Glomerular visceral epithelial cell (primary cell): ENCODE results near the gene SUN1.
A peak's percentile ranks its signal among the peaks of the same experiment; 100 is the strongest.

Source experiments
- DNase-seq: peaks from one replicate; pipeline ENCODE4 v3.0.0-alpha.2; 2016; ENCODE audit errors: extremely low spot score

SUN1 gene

DNA sequence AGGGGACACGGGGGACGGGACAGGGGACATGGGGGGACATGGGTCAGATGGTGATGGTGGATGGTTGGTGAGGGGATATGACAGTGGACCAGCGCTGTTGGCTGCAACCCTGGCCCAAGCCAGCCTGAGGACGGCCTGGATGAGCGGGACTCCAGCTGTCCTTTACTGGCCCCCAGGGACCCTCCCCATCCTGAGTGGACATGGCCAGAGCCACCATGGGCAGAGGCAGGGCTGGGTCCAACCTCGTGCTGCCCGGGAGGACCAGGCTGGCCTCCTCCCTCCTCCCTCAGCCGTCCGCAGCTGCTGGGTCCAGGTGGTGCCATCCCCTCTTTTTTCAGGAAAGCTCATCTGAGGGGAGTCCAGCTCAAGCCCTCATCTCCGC, 74.5 kb downstream of the SUN1 start:
- no peak for DNase-seq

DNA sequence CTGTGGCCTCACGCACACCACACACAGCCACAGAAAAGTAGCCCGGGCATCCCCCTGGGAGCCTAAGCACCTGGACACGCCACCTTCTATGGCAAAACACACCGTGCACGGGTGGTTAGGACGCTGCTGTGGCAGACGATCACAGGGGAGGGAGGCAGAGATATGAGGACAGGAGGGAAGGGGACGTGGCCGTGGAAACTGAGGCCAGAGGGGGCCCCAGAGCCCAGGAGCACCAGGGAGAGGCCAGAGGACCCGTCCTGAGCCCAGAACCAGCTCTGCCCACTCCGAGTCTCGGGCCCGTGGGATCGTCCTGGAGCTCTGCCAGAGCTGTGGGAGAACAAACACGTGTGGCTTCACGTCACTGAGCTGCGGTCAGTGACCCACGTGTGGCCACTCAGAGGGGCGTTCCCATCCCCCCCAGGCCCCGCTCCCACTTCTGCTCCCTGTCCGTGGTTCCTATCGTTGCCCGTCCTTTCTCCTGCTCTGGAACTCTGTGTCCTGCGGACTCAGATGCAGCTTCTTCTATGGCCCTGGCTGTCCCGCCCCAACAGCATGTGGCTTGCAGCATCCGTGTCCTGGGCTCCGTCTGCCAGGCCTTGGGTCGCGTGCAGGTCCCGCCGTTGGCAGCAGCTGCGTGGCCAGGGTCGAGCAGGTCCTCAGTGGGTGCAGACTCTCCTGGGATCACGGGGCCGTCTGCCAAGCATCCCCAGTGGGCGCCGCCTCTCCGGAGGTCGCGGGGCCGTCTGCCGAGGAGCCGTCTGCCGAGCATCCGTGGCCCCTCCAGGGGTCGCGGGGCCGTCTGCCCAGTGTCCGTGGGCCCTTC, 75.1 kb downstream of the SUN1 start:
- DNase-seq, result no peak

DNA sequence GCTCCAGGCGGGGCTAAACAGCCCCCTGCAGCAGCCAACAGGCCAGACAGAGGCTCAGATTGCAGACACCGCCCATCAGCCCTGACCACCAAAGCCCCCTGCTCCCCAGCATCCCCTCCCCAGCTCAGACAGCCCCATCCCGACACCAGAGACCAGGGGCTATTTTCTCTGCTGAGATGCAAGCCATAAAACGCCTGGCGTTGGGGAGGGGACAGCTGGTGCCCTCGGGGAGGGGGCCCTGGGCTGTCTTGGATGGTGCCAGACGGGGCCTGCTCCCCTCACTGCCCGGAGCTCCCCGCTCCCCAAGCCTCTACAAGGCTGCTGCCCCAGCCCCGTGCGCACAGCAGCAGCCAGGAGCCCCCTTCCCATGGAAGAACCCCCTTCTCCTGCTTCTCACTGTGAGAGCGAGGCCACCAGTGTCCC, 75.9 kb downstream of the SUN1 start:
- DNase-seq, result no peak

DNA sequence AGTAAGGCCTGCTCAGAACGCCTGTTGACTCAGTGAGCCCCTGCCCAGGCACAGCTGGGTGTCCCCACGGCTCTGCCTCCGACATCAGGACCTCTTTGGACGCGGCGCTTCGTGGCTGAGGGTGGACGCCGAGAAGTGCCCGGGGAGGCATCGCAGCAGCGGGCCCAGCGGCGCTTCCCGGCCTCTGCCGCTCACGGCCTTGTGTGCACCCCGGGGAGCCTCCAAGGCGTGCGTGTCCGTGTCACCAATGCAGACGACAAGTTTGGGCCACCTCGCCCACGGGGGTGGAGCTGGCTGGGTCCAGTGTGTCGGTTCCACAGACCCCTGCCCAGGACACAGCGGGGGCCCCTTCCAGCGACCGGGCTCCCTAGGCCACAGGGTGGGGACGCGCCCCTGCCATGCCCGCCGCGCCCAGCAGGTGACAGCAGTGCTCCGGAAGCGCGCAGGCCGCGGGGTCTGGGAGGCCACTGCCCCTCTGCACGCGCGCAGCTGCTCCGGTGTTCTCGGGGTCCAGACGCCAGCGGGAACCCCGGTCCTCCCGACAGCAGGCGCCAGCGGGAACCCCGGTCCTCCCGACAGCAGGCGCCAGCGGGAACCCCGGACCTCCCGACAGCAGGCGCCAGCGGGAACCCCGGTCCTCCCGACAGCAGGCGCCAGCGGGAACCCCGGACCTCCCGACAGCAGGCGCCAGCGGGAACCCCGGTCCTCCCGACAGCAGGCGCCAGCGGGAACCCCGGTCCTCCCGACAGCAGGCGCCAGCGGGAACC, 76.5 kb downstream of the SUN1 start:
- peak; percentile 52 for DNase-seq

DNA sequence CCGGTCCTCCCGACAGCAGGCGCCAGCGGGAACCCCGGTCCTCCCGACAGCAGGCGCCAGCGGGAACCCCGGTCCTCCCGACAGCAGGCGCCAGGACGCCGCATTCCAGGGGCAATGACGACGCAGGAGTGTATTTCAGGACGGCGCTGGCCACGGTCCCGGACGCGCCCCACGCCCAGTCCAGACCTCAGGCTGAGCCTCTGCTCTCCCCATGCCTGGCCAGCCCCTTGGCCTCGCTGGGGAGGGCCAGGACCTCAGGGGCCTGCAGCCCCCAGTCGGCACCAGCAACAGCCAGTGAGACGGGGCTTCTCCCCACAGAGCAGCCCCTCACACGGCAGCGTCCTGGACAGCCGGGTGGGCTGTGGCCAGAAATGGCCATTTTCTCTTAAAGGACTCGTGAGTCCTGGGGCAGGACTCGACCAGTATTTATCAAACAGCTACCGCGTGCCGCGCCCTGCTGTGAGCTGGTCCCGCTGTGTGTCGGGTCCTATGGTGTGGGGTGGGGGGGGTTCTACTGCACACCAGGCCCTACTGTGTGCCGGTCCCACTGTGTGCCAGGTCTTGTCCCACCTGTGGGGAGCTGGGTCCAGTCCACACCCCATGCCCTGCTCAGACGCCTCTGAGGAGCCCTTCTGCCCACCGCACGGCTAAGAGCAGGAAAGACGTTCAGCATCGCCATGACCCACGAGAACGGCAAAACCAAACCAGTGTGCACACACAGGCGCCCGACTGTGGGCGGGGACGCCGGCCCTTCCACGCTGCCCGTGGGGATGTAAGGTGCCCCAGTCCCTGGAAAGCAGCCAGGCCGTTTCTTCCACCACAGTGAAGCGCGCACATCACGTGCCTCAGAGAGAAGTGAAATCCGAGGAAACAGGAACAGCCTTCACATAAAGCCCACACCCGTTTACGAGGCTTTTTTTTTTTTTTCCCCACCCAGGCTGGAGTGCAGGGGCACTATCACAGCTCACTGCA, 77.4 kb downstream of the SUN1 start:
- DNase-seq, result peak; percentile 29

DNA sequence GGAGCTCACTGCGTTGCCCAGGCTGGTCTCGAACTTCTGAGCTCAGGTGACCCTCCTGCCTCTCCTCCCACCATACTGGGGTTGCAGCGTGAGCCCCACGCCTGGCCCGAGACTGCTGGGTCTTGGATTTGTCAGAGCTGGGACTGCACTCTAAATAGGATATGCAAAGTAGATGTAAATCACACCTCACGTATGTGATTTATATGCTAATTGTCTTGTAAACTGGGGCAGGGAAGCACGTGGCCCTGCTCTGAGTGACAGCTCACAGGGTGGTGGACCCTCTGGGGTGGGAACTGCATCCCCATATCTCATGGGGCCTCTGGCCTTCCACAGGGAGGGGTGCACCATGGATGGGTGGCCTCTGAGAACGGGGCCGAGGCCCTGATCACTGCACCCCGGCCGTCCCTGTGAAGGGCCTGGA, 78.2 kb downstream of the SUN1 start:
- no peak for DNase-seq

DNA sequence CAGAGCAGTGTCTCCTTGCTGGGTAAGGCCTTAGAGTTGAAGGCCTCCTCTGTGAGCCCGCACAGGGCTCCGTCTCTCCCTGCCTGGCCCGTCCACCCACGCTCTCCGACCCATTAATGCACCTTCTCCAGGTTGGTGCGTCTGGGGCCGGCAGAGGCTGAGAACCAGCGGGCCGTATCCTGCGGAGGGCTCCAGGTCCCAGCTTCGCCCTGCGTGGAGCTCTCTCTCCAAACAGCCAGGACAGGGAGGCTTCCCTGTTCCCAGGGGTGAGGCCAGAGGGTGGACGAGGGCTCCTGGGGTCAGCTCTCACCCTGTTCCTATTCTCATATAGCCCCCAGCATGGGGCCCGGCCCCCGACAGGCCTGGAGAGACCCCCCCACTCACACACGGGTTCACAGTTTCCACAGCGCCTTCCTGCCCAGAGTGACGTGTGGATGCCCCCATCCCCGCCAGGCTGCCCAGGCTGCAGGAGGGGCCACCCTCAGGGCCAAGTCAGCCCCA, 78.7 kb downstream of the SUN1 start:
- no peak for DNase-seq

DNA sequence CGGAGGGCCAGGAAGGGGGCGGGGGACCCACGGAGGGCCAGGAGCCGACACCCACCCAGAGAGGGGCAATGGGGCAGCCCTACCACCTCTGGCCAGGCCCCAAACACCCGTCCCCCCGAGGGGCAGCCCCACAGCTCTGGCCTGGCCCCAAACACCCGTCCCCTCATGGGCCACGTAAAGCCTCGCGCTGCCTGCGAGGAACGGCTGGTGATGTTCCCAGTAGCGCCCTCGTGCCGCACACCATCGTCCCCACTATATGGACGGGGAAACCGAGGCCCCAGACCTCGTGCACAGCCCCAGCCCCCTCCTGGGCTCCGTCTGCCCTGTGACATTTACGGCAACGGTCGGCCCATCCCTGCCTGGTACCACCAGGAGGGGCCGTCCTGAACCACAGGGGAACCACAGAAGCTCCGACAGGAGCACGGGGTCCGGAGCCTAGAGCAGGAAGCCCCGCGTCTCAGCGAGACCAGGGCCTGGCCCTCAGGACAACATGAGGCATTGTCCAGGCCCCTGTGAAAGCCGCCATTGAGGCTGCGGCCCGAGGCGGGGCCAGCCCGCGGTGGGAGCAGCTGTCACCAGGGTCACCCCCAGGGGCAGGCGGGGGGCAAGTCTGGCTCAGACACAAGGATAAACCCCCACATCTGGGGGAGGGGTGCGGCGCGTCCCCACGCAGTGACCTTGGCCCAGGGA, 79.7 kb downstream of the SUN1 start:
- no peak for DNase-seq

DNA sequence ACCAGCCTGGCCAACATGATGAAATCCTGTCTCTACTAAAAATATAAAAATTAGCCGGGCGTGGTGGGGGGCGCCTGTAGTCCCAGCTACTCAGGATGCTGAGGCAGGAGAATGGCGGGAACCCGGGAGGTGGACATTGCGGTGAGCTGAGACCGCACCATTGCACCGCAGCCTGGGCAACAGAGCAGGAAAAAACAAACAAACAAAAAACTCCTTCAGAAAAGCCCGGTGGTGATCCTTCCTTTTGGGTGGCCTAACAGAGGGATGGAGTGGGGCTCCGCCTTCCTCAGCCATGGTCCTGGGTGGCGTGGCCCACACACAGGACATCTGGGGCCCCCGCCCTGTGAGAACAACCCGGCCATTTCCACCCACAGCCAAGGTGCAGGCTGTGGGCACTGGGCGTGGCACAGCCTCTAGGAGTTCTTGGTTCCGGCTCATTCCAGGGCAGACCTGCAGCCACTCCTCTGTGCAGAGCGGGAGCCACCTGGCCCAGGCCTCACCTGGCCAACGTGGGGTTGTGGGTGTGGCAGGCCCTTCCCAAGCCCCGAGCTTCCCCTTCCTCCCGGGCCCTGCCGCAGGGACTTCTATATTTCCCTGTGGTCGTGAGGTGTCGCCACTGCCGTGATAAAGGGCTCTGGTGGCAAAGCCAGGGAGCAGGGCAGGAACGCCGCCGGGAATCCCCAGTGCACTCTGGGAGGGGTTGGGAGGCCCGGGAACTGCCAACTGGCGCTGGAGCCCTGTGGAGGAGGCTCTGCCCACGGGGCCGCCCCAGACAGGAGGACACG, 81.7 kb downstream of the SUN1 start:
- no peak for DNase-seq

DNA sequence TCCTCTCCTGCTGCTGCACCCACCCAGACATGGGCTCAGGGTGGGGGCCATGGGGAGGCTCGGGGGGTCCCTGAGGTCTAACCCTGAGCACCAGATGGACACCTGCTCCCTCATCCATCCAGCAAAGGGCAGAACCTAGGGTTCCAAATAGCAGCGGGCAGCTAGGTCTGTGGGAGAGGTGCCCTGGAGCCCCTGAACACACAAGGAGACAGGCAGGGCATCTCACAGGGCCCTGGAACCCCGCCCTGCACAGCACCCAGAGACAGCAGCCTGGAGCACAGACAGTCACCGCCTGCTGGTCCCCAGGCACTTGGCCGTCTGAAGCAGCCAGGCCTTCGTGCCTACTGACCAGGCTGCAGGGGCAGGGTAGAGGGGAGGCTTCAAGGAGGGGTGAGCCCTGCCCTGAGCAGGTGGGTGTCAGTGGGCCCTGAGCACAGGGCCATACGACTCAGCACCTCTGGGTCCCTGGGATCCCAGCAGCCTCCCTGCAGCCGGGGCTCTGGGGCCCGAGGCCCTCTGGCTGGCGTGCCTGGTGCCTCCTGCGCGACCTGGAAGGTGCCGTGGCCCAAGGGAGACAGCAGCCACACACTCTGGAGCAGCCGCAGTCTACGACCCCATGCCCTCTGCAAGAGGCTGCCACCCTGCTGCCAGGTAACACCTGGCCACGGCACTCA, 82.4 kb downstream of the SUN1 start:
- DNase-seq, result no peak

DNA sequence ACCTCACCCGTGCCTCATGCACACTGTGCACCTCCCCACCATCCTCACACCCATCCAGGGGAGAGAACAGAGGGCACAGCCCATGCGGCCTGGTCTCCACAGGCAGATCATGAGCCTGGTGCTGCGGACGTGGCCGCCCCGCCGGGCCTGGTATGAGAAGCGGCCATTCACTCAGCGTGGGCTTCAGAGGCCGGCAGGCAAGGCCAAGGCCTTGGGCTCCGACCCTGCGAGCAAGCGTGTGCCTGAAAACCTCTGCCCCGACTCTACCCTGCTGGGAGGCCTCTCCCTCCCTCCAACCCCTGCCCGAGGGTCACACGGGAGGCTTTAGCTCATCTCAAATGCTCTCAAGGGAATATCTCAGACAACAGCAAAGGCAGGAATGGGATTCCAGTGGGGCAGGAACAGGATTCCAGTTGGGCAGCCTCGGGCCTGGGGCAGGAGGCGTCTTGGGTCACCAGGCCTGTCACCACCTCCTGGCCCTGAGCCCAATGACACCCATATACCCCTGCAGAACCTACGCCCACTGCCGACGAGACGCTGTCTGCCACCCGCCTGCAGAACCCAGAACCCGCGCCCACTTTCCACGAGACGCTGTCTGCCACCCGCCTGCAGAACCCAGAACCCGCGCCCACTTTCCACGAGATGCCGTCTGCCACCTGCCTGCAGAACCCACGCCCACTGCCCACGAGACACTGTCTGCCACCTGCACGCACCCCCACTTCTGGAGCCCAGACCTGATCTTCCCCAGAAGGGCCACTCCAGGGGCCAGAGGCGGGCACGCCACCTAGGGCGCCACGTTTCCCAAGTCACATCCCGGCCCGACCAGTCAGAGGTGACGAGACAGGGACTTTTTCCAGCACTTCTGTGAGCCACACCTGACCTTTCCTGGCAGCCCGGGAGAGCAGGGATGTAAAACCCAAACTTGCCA, 83.3 kb downstream of the SUN1 start:
- no peak for DNase-seq

DNA sequence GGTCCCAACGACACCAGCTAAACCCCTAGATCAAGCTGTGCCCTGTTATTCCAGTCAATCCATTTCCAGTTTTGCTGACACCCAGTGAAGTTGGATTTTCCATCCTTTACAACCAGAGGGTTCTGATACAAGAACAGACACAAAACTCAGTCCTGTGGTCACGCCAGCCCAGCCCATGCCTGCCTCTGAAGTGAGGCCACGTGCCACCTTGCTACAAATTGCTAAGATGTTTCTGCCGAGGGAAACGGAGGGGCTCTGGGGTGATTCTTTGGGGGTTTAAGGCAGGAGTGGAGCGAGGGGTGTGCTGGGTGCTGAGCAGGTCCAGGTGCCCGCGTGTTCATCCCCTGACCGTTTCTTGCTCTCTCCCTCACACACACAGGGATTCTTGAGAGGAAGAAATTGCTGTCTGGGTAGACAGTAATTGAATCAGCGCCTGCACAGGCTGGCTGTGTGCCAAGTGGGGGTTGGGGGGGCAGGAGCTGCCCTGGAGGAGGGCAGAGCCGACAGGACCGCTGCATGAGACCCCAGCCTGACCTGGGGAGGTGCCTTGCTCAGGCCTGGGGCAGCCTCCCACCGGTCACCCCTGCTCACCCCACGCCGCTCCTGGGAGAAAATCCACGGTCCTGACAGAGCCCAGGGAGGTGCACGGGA, 84.1 kb downstream of the SUN1 start:
- no peak for DNase-seq

DNA sequence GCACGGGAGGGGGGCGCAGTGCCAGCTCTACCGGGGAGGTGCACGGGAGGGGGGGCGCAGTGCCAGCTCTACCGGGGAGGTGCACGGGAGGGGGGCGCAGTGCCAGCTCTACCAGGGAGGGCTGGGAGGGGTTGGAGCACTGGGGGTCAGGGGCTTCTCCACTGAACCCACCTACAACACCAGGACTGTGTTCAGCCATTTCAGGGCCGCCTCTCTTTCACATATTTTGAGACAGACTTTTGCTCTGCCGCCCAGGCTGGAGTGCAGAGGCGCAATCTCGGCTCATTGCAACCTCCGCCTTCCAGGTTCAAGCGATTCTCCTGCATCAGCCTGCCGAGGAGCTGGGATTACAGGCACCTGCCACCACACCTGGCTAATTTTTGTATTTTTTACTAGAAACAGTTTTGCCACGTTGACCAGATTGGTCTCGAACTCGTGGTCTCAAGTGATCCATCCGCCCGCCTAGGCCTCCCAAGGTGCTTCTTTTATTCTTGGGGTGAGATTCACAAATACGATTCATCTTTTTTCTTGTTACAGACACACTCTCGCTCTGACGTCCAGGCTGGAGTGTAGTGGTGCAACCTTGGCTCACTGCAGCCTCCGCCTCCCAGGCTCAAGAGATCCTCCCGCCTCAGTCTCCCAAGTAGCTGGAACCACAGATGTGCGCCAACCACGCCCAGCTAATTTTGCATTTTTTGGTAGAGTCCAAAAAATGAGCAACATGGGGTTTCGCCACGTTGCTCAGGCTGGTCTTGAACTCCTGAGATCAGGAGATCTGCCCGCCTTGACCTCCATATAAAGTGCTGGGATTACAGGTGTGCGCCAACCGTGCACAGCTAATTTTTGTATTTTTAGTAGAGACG, 85.2 kb downstream of the SUN1 start:
- DNase-seq, result no peak

DNA sequence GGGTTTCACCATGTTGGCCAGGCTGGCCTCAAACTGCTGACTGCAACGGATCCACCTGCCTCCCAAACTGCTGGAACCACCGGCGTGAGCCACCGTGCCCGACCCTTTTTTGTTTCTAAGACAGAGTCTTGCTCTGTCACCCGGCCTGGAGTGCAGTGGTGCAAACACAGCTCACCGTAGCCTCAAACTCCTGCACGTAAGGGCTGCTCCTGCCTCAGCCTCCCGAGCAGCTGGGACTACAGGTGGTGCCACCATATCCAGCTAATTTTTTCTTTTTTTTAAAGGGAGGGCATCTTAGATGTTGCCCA, 85.8 kb downstream of the SUN1 start:
- DNase-seq, result no peak

DNA sequence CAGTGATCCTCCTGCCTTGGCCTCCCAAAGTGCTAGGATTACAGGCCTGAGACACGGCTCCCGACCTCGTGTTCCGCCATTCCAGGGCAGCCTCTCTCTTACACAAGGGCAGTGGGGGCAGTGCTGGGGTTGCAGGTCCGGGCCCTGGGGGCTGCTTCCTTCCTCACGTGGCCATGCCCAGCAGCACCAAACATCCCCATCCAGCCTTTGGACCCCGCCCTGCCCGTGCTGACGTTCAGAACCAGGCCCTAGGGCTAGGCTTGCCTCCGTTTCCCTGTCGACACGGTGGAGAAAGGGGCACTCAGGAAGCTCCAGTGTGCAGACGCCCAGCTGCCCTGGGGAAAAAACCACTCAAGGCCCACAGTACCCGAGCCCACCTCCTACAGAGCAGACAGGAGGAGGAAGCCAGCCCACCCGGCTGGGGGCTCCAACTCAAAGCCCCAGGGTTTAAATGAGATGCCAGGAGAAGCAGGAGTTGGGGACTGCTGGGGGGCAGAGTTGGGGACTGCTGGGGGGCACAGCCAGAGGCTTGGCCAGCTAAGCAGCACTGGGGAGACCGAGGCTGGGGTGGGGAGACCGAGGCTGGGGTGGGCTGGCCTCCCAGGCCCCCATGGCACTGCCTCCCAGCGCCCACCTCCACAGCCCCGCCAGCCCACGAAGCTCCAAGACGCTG, 86.3 kb downstream of the SUN1 start:
- no peak for DNase-seq

DNA sequence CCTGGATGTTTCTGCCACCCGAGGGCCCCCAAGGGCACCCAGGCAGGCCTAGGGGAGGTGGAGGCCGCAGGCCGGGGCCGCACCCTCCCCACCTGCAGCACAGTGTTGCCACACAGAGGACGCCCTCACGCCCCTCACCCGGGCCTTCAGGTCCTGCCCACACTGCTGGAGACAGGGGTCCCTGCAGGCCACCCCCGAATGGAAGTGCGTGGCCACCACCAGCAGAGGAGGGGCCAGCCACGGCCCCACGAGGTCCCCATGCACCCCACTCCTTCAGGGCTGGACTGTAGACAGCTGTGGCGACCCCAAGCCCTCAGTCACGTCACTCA, 86.8 kb downstream of the SUN1 start:
- no peak for DNase-seq

DNA sequence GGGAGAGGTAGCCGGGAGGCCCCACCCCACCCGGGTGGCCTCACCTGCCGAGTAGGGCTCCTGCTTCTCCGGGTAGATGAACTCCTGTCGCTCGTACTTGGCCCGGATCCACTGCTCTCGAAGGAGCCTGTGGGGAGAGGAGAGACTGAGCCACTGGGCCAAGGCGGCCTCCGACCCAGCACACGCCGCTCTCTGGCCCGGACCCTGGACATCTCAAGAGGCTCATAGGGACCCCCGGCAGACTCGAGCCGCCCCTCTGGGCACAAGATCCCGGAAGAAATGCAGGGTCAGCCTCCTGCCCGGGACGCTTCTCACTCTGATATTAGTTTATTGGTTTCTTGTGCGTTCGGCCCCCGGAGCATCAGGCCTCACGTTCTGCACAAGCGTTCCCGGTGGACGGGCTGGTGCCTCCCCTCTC, 87.7 kb downstream of the SUN1 start:
- no peak for DNase-seq
